GM23338 (cell line): Measurements from ENCODE around the gene SPATC1L. TPM values are rescaled to one million over a fixed set of nuclear protein-coding genes. Genes with fewer than 3 reads are reported as not detected.

Experiments
- ATAC-seq: fragments of 200-7000 bp; cut with Tn5 transposase; 3 replicates; pipeline ENCODE4 v1.9.1; 2020
- DNase-seq: peaks from one replicate; pipeline ENCODE4 v3.0.0-alpha.2; 2015; ENCODE audit warnings: low spot score
- H2AFZ ChIP-seq: fragments of 200-600 bp; sonication (generic); 2 replicates; pipeline ENCODE4 v1.8.0; 2016; ENCODE audit warnings: antibody characterized with exemption, mild to moderate bottlenecking, moderate library complexity
- H3F3A ChIP-seq: fragments of 200-600 bp; sonication (generic); replicated peaks from 2 replicates; pipeline ENCODE4 v1.8.0; 2017; ENCODE audit warnings: antibody characterized with exemption, mixed run types, low read depth
- H3K27ac ChIP-seq: fragments of 200-600 bp; sonication (generic); 2 replicates; pipeline ENCODE4 v1.6.1; 2016; ENCODE audit warnings: low read depth
- H3K27me3 ChIP-seq: fragments of 200-600 bp; sonication (generic); 2 replicates; pipeline ENCODE4 v1.8.0; 2016; ENCODE audit warnings: mild to moderate bottlenecking, mixed run types, moderate library complexity; ENCODE audit not compliant: insufficient read depth
- H3K36me3 ChIP-seq: fragments of 200-600 bp; sonication (generic); 2 replicates; pipeline ENCODE4 v1.8.0; 2016; ENCODE audit warnings: mild to moderate bottlenecking; ENCODE audit not compliant: insufficient read depth
- H3K4me1 ChIP-seq: fragments of 200-600 bp; sonication (generic); 2 replicates; pipeline ENCODE4 v1.8.0; 2016; ENCODE audit warnings: mild to moderate bottlenecking, moderate library complexity; ENCODE audit not compliant: insufficient read depth
- H3K4me2 ChIP-seq: fragments of 200-600 bp; sonication (generic); 2 replicates; pipeline ENCODE4 v1.7.1; 2017; ENCODE audit warnings: mixed run types
- H3K4me3 ChIP-seq: fragments of 200-600 bp; sonication (generic); 2 replicates; pipeline ENCODE4 v1.6.1; 2016; ENCODE audit warnings: mixed run types
- H3K79me2 ChIP-seq: fragments of 200-600 bp; sonication (generic); replicated peaks from 2 replicates; pipeline ENCODE4 v1.8.0; 2017; ENCODE audit warnings: mild to moderate bottlenecking; ENCODE audit not compliant: insufficient read depth
- H3K9me2 ChIP-seq: fragments of 200-600 bp; sonication (generic); 2 replicates; pipeline ENCODE4 v1.8.0; 2017; ENCODE audit not compliant: insufficient read depth
- H4K20me1 ChIP-seq: fragments of 200-600 bp; sonication (generic); replicated peaks from 2 replicates; pipeline ENCODE4 v1.8.0; 2017; ENCODE audit warnings: mild to moderate bottlenecking; ENCODE audit not compliant: insufficient read depth
- H3K27ac Mint-ChIP-seq: 2 replicates; pipeline ENCODE4 v1.8.0; 2020; ENCODE audit warnings: inconsistent platforms, mild to moderate bottlenecking, moderate library complexity, mixed read lengths
- H3K27me3 Mint-ChIP-seq: 3 replicates; pipeline ENCODE4 v1.8.0; 2022; ENCODE audit warnings: low read depth, mild to moderate bottlenecking, moderate library complexity, mixed read lengths, inconsistent platforms; ENCODE audit not compliant: insufficient read depth, poor library complexity
- H3K36me3 Mint-ChIP-seq: 3 replicates; pipeline ENCODE4 v1.8.0; 2021; ENCODE audit warnings: low read depth, mild to moderate bottlenecking, inconsistent platforms, moderate library complexity, mixed read lengths
- H3K4me1 Mint-ChIP-seq: 3 replicates; pipeline ENCODE4 v1.8.0; 2020; ENCODE audit warnings: mild to moderate bottlenecking, inconsistent platforms, mixed read lengths
- H3K4me3 Mint-ChIP-seq: 3 replicates; pipeline ENCODE4 v1.8.0; 2021; ENCODE audit warnings: moderate library complexity, mild to moderate bottlenecking, inconsistent platforms, mixed read lengths
- H3K9me3 Mint-ChIP-seq: 3 replicates; pipeline ENCODE4 v1.8.0; 2020; ENCODE audit warnings: moderate library complexity, mild to moderate bottlenecking, inconsistent platforms, mixed read lengths
- CREB1 ChIP-seq: fragments of 250-450 bp; sonication (Bioruptor Pico); IDR thresholded peaks from 2 replicates; pipeline ENCODE4 v1.5.0; 2020; ENCODE audit warnings: low read depth, mild to moderate bottlenecking, moderate library complexity
- EZH2 ChIP-seq: fragments of 200-600 bp; sonication (generic); IDR thresholded peaks from one replicate; pipeline ENCODE4 v1.8.0; 2017; ENCODE audit warnings: antibody characterized with exemption, mild to moderate bottlenecking, low read depth; ENCODE audit not compliant: unreplicated experiment
- EZH2phosphoT487 ChIP-seq: fragments of 200-600 bp; sonication (generic); IDR thresholded peaks from one replicate; pipeline ENCODE4 v1.8.1; 2018; ENCODE audit warnings: antibody characterized with exemption; ENCODE audit not compliant: unreplicated experiment
- JUNB ChIP-seq: IDR thresholded peaks from one replicate; pipeline ENCODE4 v1.6.1; 2016; ENCODE audit warnings: antibody characterized with exemption; ENCODE audit not compliant: unreplicated experiment
- NANOG ChIP-seq: IDR thresholded peaks from 2 replicates; pipeline ENCODE4 v1.6.1; 2016; ENCODE audit warnings: antibody characterized with exemption, borderline replicate concordance
- POLR2AphosphoS5 ChIP-seq: IDR thresholded peaks from 2 replicates; pipeline ENCODE4 v1.6.1; 2016; ENCODE audit warnings: antibody characterized with exemption, low read depth
- ZNF114 ChIP-seq: fragments of 250-450 bp; sonication (Bioruptor Pico); IDR thresholded peaks from 2 replicates; pipeline ENCODE4 v1.5.0; 2020; ENCODE audit warnings: mild to moderate bottlenecking, moderate library complexity
- ZNF331 ChIP-seq: fragments of 250-450 bp; sonication (Bioruptor Pico); IDR thresholded peaks from 2 replicates; pipeline ENCODE4 v1.5.0; 2020; ENCODE audit warnings: low read depth, mild to moderate bottlenecking, moderate library complexity
- polyA plus RNA-seq: library from polyadenylated mRNA; unstranded; fragments of >200 nt; fragmentation: Nextera tagmentation; extraction: Ambion mirVana; gene quantifications from 2 replicates; pipeline ENCODE4 v1.2.1, GENCODE V29; 2016
- total RNA-seq: library from RNA; depleted of rRNA; stranded (reverse); fragments of >200 nt; shearing (Covaris generic); gene quantifications from 2 replicates; pipeline ENCODE4 v1.2.3, GENCODE V29; 2014
- TF ChIP-seq, protein P1 (sequence below), 2 experiments: fragments of 200-600 bp in 1 of 2; sonication (generic) in 1 of 2; conservative IDR thresholded peaks; 2 replicates each; pipeline versions ENCODE4 v1.5.1 to v1.6.1; 2016 to 2017; ENCODE audit warnings: antibody characterized with exemption in 2 of 2, low read depth in 2 of 2, mild to moderate bottlenecking in 2 of 2, moderate library complexity in 1 of 2
- TF ChIP-seq, protein P2 (sequence below): IDR thresholded peaks from 2 replicates; pipeline ENCODE4 v1.6.1; 2016; ENCODE audit warnings: antibody characterized with exemption
- TF ChIP-seq, protein P3 (sequence below): IDR thresholded peaks from one replicate; pipeline ENCODE4 v1.6.1; 2018; ENCODE audit warnings: antibody characterized with exemption; ENCODE audit not compliant: unreplicated experiment

SPATC1L gene
- total and polyA plus RNA-seq, 2 experiments from 2014 or later = 37.6 to 70.2 TPM

DNA sequence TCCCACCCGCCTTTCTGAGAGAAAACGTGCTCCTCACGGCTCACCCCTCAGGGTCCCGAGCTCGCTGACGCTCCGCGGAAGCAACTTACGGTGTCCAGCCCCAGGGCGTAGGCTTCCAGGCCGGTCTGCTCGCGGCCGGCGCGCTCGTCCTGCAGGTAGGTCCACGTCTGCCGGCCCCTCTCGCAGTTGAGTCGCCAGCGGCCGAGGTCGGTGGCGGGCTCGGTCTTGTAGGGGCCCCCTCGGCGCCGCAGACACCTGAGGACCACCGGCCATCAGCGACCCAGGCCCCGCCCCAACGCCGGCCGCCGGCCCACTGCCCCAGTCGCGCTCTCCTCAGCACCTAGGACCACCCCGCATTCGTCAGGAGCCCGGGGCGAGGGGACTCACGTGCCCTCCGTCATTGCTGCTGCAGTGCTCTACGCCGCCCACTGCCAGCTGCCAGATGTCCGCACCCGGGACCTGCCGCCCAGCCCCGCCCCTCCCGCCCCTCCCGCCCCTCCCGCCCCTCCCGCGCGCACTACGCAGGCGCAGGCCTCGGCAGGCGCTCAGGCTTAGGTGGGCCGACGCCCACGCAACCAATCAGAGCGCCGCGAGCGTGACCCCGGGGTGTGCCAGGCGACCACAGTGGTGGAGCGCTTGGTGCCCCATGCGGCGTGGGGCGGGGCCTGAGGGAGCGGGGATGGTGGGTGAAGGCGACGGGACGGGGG lies 44.2 kb upstream of the SPATC1L start, which contains the start of gene LSS (continued):
- TF ChIP-seq ZNF114 (CRISPR knock-in tag) = no peak
- no peak for TF ChIP-seq JUNB
- TF ChIP-seq EZH2 = no peak
- TF ChIP-seq, protein P1, sequence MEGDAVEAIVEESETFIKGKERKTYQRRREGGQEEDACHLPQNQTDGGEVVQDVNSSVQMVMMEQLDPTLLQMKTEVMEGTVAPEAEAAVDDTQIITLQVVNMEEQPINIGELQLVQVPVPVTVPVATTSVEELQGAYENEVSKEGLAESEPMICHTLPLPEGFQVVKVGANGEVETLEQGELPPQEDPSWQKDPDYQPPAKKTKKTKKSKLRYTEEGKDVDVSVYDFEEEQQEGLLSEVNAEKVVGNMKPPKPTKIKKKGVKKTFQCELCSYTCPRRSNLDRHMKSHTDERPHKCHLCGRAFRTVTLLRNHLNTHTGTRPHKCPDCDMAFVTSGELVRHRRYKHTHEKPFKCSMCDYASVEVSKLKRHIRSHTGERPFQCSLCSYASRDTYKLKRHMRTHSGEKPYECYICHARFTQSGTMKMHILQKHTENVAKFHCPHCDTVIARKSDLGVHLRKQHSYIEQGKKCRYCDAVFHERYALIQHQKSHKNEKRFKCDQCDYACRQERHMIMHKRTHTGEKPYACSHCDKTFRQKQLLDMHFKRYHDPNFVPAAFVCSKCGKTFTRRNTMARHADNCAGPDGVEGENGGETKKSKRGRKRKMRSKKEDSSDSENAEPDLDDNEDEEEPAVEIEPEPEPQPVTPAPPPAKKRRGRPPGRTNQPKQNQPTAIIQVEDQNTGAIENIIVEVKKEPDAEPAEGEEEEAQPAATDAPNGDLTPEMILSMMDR (conservative IDR thresholded peaks at IDR 0.05; ENCODE audit: low read depth in 2 of 2) = no peak
- TF ChIP-seq, protein P2, sequence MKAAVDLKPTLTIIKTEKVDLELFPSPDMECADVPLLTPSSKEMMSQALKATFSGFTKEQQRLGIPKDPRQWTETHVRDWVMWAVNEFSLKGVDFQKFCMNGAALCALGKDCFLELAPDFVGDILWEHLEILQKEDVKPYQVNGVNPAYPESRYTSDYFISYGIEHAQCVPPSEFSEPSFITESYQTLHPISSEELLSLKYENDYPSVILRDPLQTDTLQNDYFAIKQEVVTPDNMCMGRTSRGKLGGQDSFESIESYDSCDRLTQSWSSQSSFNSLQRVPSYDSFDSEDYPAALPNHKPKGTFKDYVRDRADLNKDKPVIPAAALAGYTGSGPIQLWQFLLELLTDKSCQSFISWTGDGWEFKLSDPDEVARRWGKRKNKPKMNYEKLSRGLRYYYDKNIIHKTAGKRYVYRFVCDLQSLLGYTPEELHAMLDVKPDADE = no peak
- TF ChIP-seq ZNF331 = no peak
- TF ChIP-seq, protein P3, sequence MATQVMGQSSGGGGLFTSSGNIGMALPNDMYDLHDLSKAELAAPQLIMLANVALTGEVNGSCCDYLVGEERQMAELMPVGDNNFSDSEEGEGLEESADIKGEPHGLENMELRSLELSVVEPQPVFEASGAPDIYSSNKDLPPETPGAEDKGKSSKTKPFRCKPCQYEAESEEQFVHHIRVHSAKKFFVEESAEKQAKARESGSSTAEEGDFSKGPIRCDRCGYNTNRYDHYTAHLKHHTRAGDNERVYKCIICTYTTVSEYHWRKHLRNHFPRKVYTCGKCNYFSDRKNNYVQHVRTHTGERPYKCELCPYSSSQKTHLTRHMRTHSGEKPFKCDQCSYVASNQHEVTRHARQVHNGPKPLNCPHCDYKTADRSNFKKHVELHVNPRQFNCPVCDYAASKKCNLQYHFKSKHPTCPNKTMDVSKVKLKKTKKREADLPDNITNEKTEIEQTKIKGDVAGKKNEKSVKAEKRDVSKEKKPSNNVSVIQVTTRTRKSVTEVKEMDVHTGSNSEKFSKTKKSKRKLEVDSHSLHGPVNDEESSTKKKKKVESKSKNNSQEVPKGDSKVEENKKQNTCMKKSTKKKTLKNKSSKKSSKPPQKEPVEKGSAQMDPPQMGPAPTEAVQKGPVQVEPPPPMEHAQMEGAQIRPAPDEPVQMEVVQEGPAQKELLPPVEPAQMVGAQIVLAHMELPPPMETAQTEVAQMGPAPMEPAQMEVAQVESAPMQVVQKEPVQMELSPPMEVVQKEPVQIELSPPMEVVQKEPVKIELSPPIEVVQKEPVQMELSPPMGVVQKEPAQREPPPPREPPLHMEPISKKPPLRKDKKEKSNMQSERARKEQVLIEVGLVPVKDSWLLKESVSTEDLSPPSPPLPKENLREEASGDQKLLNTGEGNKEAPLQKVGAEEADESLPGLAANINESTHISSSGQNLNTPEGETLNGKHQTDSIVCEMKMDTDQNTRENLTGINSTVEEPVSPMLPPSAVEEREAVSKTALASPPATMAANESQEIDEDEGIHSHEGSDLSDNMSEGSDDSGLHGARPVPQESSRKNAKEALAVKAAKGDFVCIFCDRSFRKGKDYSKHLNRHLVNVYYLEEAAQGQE = peak; percentile 7

DNA sequence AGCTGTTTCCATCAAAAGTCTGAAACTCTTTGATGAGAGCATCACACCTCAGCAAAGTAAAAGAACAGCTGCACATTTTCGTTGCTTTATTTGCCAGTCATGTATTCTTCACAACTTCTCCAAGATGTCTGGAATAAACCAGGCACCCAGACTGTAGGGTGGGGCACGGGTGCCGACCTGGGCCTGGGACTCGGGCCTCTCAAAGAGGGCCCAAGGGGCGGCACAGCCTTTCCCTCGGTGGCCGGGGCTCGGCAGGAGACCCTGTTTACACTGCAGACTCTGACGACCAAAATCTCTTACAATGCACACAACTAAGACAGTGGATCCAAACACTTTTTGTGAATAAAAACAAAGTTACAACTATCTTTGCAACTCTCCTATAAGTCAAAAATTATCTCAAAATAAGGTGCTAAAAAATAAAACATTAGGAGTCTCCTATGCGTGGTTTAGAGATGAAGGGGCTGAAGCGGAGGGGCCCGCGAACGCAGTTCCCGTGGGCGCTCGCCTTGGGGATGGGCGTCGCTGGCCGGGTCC lies 43.6 kb upstream of the SPATC1L start:
- peak overlapping the region; percentile 59; the same call in 1 of the 2 replicates for H2AFZ ChIP-seq
- Mint-ChIP-seq H3K4me1 (peaks cover 23% of the 10 kb centered on the region), H3K9me3 (peaks cover 57% of the 10 kb centered on the region), H3K27ac (no peak overlapping the region), H3K36me3 (peaks cover 66% of the 10 kb centered on the region), H3K27me3 (peaks cover 7% of the 10 kb centered on the region), H3K4me3 (peak overlapping the region; percentile 79)
- H3K27ac ChIP-seq = peak overlapping the region; percentile 79; the same call in 1 of the 2 replicates
- peak; percentile 24 for DNase-seq
- peaks cover 87% of the 10 kb centered on the region for H3K79me2 ChIP-seq
- peaks cover 10% of the 10 kb centered on the region; the same call in 1 of the 2 replicates for H3F3A ChIP-seq
- H3K9me2 ChIP-seq = peaks cover 8% of the 10 kb centered on the region; the same call in 1 of the 2 replicates
- H3K4me1 ChIP-seq = peaks cover 20% of the 10 kb centered on the region
- no peaks in the 10 kb centered on the region for H3K27me3 ChIP-seq
- H3K36me3 ChIP-seq = peaks cover 27% of the 10 kb centered on the region
- H3K4me2 ChIP-seq = peak overlapping the region; percentile 99
- H3K4me3 ChIP-seq = peak overlapping the region; percentile 98
- H4K20me1 ChIP-seq = peaks cover 31% of the 10 kb centered on the region
- ATAC-seq = peak; percentile 21
- TF ChIP-seq, protein P3 = no peak
- no peak for TF ChIP-seq CREB1 (CRISPR knock-in tag)
- TF ChIP-seq NANOG = no peak
- TF ChIP-seq POLR2AphosphoS5 = no peak
- TF ChIP-seq EZH2phosphoT487 = no peak
